ENCODE data around the gene TENT5C.

GRCh38 chr1:117600325-117600943 lies 5.4 kb upstream of the TENT5C start:
- TF ChIP-seq POLR2A (IDR thresholded peaks at IDR 0.05) = no peak
- TF ChIP-seq CTCF (IDR thresholded peaks at IDR 0.05) = no peak
- no peak for TF ChIP-seq POLR2AphosphoS5 (IDR thresholded peaks at IDR 0.05)

All from breast epithelium (tissue), 3 donors.